Measurements from ENCODE around the gene SCYGR5. TPM values are rescaled to one million over a fixed set of nuclear protein-coding genes. Genes with fewer than 3 reads are reported as not detected.
"Not testable (repeated sequence)": the region's sequence is repeated elsewhere in the genome, so short reads cannot be mapped to it uniquely, and the experiment has no call there.

SCYGR5 gene
- not detected for total RNA-seq

GRCh38 chr2:227666631-227667170 lies at the start of gene SCYGR5:
Gene SCYGR5, plus strand, starts transcription at chr2:227666804. Its CDS starts 0 bp downstream, at chr2:227666804.
- not testable (repeated sequence) for DNase-seq; H3K36me3 ChIP-seq (replicated peaks in 1 of 2; ENCODE audit: insufficient read depth in 1 of 2, low read depth in 2 of 2); ATAC-seq; H3K9me3 ChIP-seq; H3K27ac ChIP-seq; H3K4me1 ChIP-seq; H3K4me3 ChIP-seq; H3K27me3 ChIP-seq
- 77 to 79% methylated on average over 7 to 13 of the region's 13 CpGs for WGBS, 2 donors
- intact Hi-C loops (cut with DNase I) = loop anchor here (10.0 kb wide), 1 partner anchor 88 kb away; no protein-coding TSS in a partner anchor

GRCh38 chr2:227617316-227618230 lies 49.0 kb upstream of the SCYGR5 start, which contains the start of gene SCYGR4:
Gene SCYGR4, plus strand, starts transcription at chr2:227617498. Its CDS starts 0 bp downstream, at chr2:227617498.
- H3K4me3 ChIP-seq = no peak within 1 kb of the TSS
- H3K4me1 ChIP-seq = no peaks in the 10 kb centered on the region
- no peak within 1 kb of the TSS for H3K27ac ChIP-seq
- H3K27me3 ChIP-seq = no peaks in the 10 kb centered on the region
- intact Hi-C loops (cut with DNase I) = no loop called here
- H3K9me3 ChIP-seq = no peaks in the 10 kb centered on the region
- H3K36me3 ChIP-seq (replicated peaks in 1 of 2; ENCODE audit: insufficient read depth in 1 of 2, low read depth in 2 of 2) = no peaks in the 10 kb centered on the region
- DNase-seq = no peak
- TF ChIP-seq POLR2A (IDR thresholded peaks at IDR 0.05) = no peak
- no peak for TF ChIP-seq CTCF (IDR thresholded peaks at IDR 0.05)
- WGBS, 2 donors = 68 to 70% methylated on average over 11 to 17 of the region's 20 CpGs
- no peak for ATAC-seq

GRCh38 chr2:227623226-227623625 lies 43.4 kb upstream of the SCYGR5 start:
- TF ChIP-seq CTCF (IDR thresholded peaks at IDR 0.05) (no peak), POLR2A (IDR thresholded peaks at IDR 0.05) (no peak)
- H3K27me3 ChIP-seq = no peaks in the 10 kb centered on the region
- no peak for ATAC-seq
- no peak overlapping the region for H3K27ac ChIP-seq
- H3K9me3 ChIP-seq = no peaks in the 10 kb centered on the region
- no peaks in the 10 kb centered on the region for H3K4me1 ChIP-seq
- DNase-seq = no peak
- intact Hi-C loops (cut with DNase I) = no loop called here
- no peak overlapping the region for H3K4me3 ChIP-seq
- no peaks in the 10 kb centered on the region for H3K36me3 ChIP-seq (replicated peaks in 1 of 2; ENCODE audit: insufficient read depth in 1 of 2, low read depth in 2 of 2)

GRCh38 chr2:227625420-227625819 lies 41.2 kb upstream of the SCYGR5 start:
- WGBS, 2 donors = 22 to 34% methylated on average over 2 of the region's 2 CpGs
- intact Hi-C loops (cut with DNase I) = no loop called here
- Histone ChIP-seq H3K4me3 (no peak overlapping the region), H3K9me3 (no peaks in the 10 kb centered on the region), H3K4me1 (no peaks in the 10 kb centered on the region), H3K27ac (no peak overlapping the region), H3K36me3 (replicated peaks in 1 of 2; ENCODE audit: insufficient read depth in 1 of 2, low read depth in 2 of 2) (no peaks in the 10 kb centered on the region), H3K27me3 (no peaks in the 10 kb centered on the region)
- ATAC-seq (no peak), DNase-seq (no peak)
- TF ChIP-seq POLR2A (IDR thresholded peaks at IDR 0.05) (no peak), CTCF (IDR thresholded peaks at IDR 0.05) (no peak)

- intact Hi-C loops (cut with DNase I) = no loop called here
- Histone ChIP-seq H3K27me3 (no peaks in the 10 kb centered on the region), H3K4me3 (no peak overlapping the region), H3K9me3 (no peaks in the 10 kb centered on the region), H3K27ac (no peak overlapping the region), H3K4me1 (no peaks in the 10 kb centered on the region), H3K36me3 (replicated peaks in 1 of 2; ENCODE audit: insufficient read depth in 1 of 2, low read depth in 2 of 2) (no peaks in the 10 kb centered on the region)
- WGBS, 2 donors = 75 to 91% methylated on average over 10 of the region's 10 CpGs
- no peak for TF ChIP-seq POLR2A (IDR thresholded peaks at IDR 0.05)
- no peak for TF ChIP-seq CTCF (IDR thresholded peaks at IDR 0.05)
- no peak for DNase-seq
- no peak for ATAC-seq
These were observed 39.9 kb upstream of the SCYGR5 start for GRCh38 chr2:227626580-227627151.

Measured in body of pancreas (tissue), 4 donors.